PC-3 (cell line): ENCODE data around the gene RIMKLA. TPM values are rescaled to one million over a fixed set of nuclear protein-coding genes. Genes with fewer than 3 reads are reported as not detected.

Source experiments
- ATAC-seq: fragments of 200-7000 bp; cut with Tn5 transposase; 2 replicates; pipeline ENCODE4 v1.9.1; 2020; ENCODE audit warnings: mild to moderate bottlenecking, moderate library complexity
- BruUV-seq: library from RNA; stranded (reverse); fragments of 400-500 nt; replicated peaks from 2 replicates; lab custom pipeline; 2021; lab: Mats Ljungman, UMichigan
- CTCF ChIA-PET: fragments of 300-600 bp; sonication (Branson Sonifier 250); formaldehyde crosslinking; loops from one replicate; lab custom pipeline; 2022; ENCODE audit warnings: antibody characterized with exemption; lab: Charles Lee
- POLR2A ChIA-PET: fragments of 300-600 bp; sonication (Branson Sonifier 250); formaldehyde crosslinking; loops from one replicate; lab custom pipeline; 2022; ENCODE audit warnings: antibody characterized with exemption; ENCODE audit not compliant: unreplicated experiment; lab: Charles Lee
- DNase-seq: peaks from one replicate; pipeline ENCODE4 v3.0.0-alpha.2; 2015
- H2AFZ ChIP-seq: fragments of 300-600 bp; sonication (generic); 2 replicates; pipeline ENCODE4 v1.6.0; 2016; ENCODE audit warnings: antibody characterized with exemption, low read length
- H3F3A ChIP-seq: fragments of 300-600 bp; sonication (generic); one replicate; pipeline ENCODE4 v1.6.0; 2017; ENCODE audit warnings: antibody characterized with exemption, low read length, control low read depth, mild to moderate bottlenecking; ENCODE audit not compliant: unreplicated experiment
- H3K27ac ChIP-seq: fragments of 300-600 bp; sonication (generic); 2 replicates; pipeline ENCODE4 v1.5.1; 2016; ENCODE audit warnings: mild to moderate bottlenecking, low read length
- H3K27me3 ChIP-seq: fragments of 300-600 bp; sonication (generic); 2 replicates; pipeline ENCODE4 v1.6.1; 2016; ENCODE audit warnings: low read length, mixed read lengths
- H3K36me3 ChIP-seq: fragments of 300-600 bp; sonication (generic); 2 replicates; pipeline ENCODE4 v1.6.1; 2016; ENCODE audit warnings: low read depth, mixed run types, low read length, mixed read lengths
- H3K4me1 ChIP-seq: fragments of 300-600 bp; sonication (generic); 2 replicates; pipeline ENCODE4 v1.5.1; 2016; ENCODE audit warnings: low read length; ENCODE audit not compliant: insufficient read depth
- H3K4me2 ChIP-seq: fragments of 300-600 bp; sonication (generic); 2 replicates; pipeline ENCODE4 v1.6.0; 2016; ENCODE audit warnings: low read length
- H3K4me3 ChIP-seq: fragments of 300-600 bp; sonication (generic); 2 replicates; pipeline ENCODE4 v1.5.1; 2016; ENCODE audit warnings: mild to moderate bottlenecking, low read length, mixed read lengths
- H3K79me2 ChIP-seq: fragments of 300-600 bp; sonication (generic); 2 replicates; pipeline ENCODE4 v1.6.1; 2017; ENCODE audit warnings: low read length, mixed read lengths
- H3K9ac ChIP-seq: fragments of 300-600 bp; sonication (generic); 2 replicates; pipeline ENCODE4 v1.6.0; 2016; ENCODE audit warnings: mild to moderate bottlenecking, low read length
- H3K9me2 ChIP-seq: fragments of 300-600 bp; sonication (generic); replicated peaks from 2 replicates; pipeline ENCODE4 v1.6.1; 2016; ENCODE audit warnings: mixed run types, low read length, mixed read lengths
- H3K9me3 ChIP-seq: fragments of 300-600 bp; sonication (generic); 2 replicates; pipeline ENCODE4 v1.6.1; 2016; ENCODE audit warnings: low read length, mixed read lengths
- H4K20me1 ChIP-seq: fragments of 300-600 bp; sonication (generic); 2 replicates; pipeline ENCODE4 v1.6.1; 2016; ENCODE audit warnings: low read length, mixed read lengths
- EZH2 ChIP-seq: fragments of 300-600 bp; sonication (generic); IDR thresholded peaks from one replicate; pipeline ENCODE4 v1.6.1; 2017; ENCODE audit warnings: antibody characterized with exemption, mild to moderate bottlenecking, low read length; ENCODE audit not compliant: unreplicated experiment
- intact Hi-C: fragments of 100-400 bp; cut with micrococcal nuclease; formaldehyde crosslinking; loops from 2 replicates; pipeline ENCODE4 v1.9.0; 2023
- total RNA-seq: library from RNA; depleted of rRNA; stranded (reverse); fragments of >200 nt; gene quantifications from 2 replicates; pipeline ENCODE4 v1.2.3, GENCODE V29; 2014; rRNA removed

RIMKLA gene
- total RNA-seq, 1 experiment from 2014 or later, result 4.5 TPM

DNA sequence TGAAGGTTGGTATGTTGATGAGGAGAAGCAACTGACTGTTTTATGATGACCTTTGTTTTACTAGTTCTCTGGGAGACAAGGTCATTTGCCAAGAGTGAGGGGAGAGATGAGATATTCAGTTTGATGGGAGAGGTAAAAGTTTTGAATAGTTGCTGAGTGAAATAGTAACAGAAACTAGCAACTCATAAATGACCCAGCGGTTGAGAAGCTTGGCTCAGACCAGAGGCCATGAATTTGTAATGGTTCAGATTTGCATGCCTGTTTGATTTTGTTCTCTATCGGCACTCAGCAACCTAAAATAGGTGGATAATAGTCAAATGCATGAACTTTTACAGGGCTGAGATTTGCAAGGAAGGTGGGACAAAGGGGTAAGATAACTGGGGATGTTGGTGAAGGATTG, 89.1 kb downstream of the RIMKLA start:
- CTCF ChIA-PET, result no interaction called here
- Histone ChIP-seq H3K4me3 (no peak overlapping the region), H3K4me1 (no peaks in the 10 kb centered on the region), H4K20me1 (no peaks in the 10 kb centered on the region), H3K27ac (no peak overlapping the region), H3K4me2 (no peak overlapping the region), H3K9me2 (no peaks in the 10 kb centered on the region), H2AFZ (no peak overlapping the region), H3F3A (no peaks in the 10 kb centered on the region), H3K79me2 (no peaks in the 10 kb centered on the region), H3K9ac (no peak overlapping the region), H3K9me3 (no peaks in the 10 kb centered on the region), H3K36me3 (no peaks in the 10 kb centered on the region), H3K27me3 (no peaks in the 10 kb centered on the region)
- BruUV-seq, result no TSS peak
- ATAC-seq (no peak), DNase-seq (no peak)
- POLR2A ChIA-PET, result no interaction called here
- intact Hi-C loops, result loop anchor here (10.0 kb wide), 1 partner anchor 185 kb away; the partner anchor contains the start of gene PPIH
- no peak for TF ChIP-seq EZH2

Other genes with a start within 250 kb of the RIMKLA start
- not detected in 2 replicates for gene GUCA2B, start 227.4 kb upstream of the RIMKLA start, total RNA-seq
- not detected in 2 replicates for gene GUCA2A, start 216.0 kb upstream of the RIMKLA start, total RNA-seq
- 22.7 and 23.4 TPM in 2 replicates for gene FOXJ3, start 45.6 kb upstream of the RIMKLA start, total RNA-seq
- gene ZMYND12, start 75.2 kb downstream of the RIMKLA start, total RNA-seq, result not detected in 2 replicates
- 45.6 and 56.1 TPM in 2 replicates for gene PPCS, start 75.8 kb downstream of the RIMKLA start, total RNA-seq
- gene CCDC30, start 82.5 kb downstream of the RIMKLA start, total RNA-seq, result 0.46 and 0.58 TPM in 2 replicates